Erythroblast (primary cell): Measurements from ENCODE around the gene MAP2K7.

Experiments
- DNase-seq, 2 experiments: peaks; one replicate each; lab custom pipeline; 2025; lab: John Stamatoyannopoulos, UW
- GATA1 ChIP-seq: IDR thresholded peaks from 2 replicates; pipeline ENCODE4 v1.6.1; 2011; ENCODE audit warnings: low read depth, mild to moderate bottlenecking, control low read depth, low read length, moderate library complexity
- POLR2A ChIP-seq: IDR thresholded peaks from 2 replicates; pipeline ENCODE4 v1.6.1; 2011; ENCODE audit warnings: mild to moderate bottlenecking, low read length

The MAP2K7 gene

DNA sequence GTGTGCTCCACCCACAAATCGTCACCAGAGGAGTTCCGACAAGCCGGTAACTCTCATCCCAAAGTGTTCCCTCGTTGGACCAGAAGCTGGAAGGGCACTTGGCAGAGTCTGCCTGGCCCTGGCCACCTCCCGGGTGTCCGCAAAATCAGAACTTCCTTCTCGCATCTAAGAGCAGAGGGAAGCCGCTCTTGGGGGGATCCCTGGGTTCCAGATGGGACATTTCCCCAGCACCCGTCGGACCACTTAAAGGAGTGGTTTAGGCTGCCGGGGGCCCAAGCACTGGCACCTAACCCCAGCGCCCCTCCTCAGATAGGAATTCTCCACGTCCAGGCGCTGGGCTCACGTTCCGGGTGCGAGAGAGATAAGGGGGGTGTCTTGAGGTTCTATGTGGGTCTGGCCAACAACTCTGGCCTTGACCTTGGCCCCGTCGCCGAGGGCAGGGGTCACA lies 857 bp upstream of the MAP2K7 start:
- TF ChIP-seq GATA1 (no peak), POLR2A (no peak)
- DNase-seq: no peak

DNA sequence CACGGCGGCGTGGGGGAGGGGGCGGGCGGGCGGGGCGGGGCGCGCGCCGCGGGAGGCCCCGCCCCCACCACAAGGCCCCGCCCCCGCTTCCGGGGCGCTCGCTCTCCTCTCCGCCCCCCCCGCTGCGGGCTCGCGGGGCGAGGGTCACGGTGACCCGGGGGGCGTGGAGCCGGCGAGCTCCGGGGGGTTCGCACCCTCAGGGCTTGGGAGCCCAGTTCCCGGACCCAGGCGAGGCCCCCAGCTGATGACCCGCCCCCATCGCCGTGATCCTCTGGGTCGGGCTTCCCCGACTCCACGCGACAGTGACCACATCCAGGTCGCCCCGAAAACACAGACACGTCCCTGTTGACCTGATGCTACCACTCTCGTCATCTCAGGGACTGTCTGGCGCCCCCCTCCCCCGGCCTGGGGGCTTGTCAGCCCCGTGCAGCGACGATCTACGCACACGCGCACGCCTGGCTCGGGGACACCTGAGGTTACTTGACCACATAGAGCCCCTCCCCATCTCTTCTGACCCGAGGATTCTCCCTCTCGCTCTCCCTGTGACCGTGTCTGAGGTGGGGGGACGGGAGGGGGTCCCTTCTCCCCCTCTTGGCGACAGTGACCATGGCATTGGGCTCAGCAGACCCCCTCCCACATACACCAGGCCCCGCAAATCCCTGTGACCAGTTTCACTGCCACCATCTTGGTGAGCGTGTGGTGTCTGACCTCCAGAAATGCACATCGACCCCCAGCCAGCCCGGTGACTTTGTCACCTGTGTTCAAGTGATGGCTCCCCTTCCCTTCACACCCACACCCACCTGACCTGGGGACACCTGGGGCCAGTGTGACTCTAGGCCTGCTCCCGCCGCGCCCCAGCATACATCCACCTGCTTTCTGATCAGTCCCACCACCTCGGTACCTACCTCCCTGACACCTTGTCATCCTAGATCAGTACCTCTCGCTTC lies 670 bp downstream of the MAP2K7 start:
- DNase-seq: no peak
- TF ChIP-seq POLR2A (no peak), GATA1 (no peak)

GRCh38 chr19:7905268-7905667 lies 1.6 kb downstream of the MAP2K7 start:
- DNase-seq: no peak
- no peak for TF ChIP-seq POLR2A
- TF ChIP-seq GATA1: no peak

DNA sequence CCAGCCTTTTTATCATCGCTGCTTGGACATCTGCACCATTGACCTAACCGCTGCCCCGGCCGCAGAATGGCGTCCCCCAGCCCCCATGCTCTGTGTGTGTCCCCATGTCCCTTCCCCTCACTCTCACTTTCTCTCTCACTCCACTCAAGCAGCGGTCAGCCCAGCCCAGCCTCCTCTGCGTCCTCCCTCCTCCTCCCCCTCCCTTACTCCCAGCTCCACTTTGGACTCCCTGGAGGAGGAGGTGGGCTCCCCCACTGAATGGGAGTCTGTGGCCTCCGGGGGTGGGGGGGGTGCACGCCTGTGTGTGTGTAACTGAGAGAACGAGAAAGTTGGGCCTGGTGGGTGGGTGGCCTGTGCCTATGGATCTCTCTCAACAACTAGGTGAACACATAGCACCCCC lies 2.2 kb downstream of the MAP2K7 start:
- no peak for DNase-seq
- TF ChIP-seq GATA1: no peak
- no peak for TF ChIP-seq POLR2A

GRCh38 chr19:7907122-7907521 lies 3.4 kb downstream of the MAP2K7 start:
- no peak for DNase-seq
- TF ChIP-seq POLR2A: no peak
- TF ChIP-seq GATA1: no peak

DNA sequence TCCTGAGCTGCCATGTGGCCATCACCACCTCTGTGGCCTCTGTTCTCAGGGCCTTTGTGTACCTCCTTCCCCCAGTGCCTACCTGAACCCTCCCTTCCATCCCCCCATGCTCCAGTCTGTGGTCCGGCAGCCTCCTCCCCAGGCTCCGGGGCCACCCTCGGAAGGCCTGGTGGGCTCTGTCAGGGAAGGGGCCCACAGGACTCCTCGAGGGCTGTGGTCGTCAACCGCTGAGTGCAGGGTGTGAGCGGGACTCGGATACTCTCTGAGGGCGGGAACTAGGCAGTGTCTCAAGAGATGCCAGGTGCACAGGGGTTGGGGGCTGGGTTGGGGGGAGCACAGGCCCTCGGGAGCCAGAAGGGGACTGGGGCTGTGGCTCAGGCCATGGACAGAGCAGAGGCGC lies 3.9 kb downstream of the MAP2K7 start:
- no peak for DNase-seq
- no peak for TF ChIP-seq POLR2A
- TF ChIP-seq GATA1: no peak

DNA sequence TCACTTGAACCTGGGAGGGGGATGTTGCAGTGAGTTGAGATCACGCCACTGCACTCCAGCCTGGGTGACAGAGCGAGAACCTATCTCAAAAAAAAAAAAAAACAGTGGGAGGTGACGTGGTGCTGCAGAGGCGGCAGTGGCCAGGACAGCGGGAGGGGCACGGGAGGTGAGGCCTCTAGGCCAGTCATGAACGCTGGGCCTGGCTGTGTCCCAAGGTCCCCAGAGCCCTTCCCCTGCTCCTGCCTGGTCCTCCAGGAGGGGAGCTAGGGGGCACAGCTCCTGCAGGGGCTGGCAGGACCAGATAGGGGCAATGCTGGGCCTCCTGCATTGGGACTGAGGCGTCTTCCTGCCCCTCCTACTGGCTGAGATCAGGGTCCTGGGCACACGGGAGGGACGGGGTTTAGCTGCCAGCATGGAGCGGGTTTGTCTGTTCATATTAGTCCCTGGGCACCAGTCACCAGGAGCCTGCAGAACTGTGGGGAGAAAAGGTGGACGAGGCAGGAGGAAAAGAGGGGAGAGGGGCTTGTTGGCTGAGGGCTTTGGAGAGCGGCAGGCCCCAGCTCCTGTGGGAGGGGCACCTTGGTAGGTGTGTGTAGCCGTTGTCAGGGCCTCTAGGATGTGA lies 4.5 kb downstream of the MAP2K7 start:
- DNase-seq: peak; percentile 61 to 70
- TF ChIP-seq POLR2A: no peak
- no peak for TF ChIP-seq GATA1

- no peak for TF ChIP-seq GATA1
- TF ChIP-seq POLR2A: no peak
- no peak for DNase-seq
These were observed 5.2 kb downstream of the MAP2K7 start for GRCh38 chr19:7908742-7909461.

GRCh38 chr19:7909471-7910067 lies 5.9 kb downstream of the MAP2K7 start:
- no peak for TF ChIP-seq GATA1
- no peak for TF ChIP-seq POLR2A
- no peak for DNase-seq

DNA sequence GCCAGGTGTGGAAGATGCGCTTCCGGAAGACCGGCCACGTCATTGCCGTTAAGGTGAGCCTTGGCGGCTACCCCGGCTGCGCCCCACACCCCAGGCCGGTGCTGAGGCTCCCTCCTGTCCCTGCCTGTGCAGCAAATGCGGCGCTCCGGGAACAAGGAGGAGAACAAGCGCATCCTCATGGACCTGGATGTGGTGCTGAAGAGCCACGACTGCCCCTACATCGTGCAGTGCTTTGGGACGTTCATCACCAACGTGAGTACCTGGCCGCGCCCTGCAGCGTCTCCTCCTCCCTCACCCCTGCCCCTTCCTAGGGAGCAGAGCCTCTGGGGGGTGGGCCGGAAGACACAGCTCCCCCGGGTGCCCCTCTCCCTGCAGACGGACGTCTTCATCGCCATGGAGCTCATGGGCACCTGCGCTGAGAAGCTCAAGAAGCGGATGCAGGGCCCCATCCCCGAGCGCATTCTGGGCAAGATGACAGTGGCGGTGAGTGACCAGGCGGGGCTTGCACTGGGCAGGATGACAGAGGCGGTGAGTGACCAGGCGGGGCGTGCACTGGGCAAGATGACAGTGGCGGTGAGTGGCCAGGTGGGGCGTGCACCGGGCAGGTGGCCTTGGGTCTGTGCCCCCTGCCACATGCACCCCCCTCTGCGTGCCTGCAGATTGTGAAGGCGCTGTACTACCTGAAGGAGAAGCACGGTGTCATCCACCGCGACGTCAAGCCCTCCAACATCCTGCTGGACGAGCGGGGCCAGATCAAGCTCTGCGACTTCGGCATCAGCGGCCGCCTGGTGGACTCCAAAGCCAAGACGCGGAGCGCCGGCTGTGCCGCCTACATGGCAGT lies 6.9 kb downstream of the MAP2K7 start:
- TF ChIP-seq GATA1 (no peak), POLR2A (no peak)
- no peak for DNase-seq

DNA sequence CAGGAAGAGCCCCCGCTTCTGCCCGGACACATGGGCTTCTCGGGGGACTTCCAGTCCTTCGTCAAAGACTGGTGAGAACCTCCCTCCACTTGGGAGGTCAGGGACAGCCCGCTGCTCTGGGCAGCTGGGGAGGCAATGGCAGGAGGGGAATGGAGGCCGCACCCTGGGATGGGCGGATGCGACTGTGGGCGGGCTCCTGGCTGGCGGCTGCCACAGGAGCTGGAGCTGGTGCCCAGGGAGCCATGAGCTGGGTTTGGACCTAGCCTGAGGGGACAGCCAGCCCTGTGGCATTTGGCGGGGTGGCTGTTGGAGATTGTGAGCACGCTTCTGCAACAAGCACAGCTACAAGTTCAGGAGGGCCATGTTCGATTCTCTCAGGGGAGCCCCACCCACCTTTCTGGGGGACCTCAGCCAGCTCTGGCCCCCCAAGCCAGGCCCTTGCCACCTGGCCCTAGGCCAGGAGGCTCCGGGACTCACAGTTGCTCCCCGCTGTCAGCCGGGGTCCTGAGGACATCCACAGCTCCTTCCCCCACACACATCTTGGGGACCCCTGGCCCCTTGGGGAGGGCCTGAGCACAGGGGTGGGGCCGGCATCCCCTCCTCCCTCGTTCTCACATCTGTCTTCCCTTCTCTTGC lies 7.9 kb downstream of the MAP2K7 start:
- TF ChIP-seq GATA1: no peak
- no peak for TF ChIP-seq POLR2A
- no peak for DNase-seq

DNA sequence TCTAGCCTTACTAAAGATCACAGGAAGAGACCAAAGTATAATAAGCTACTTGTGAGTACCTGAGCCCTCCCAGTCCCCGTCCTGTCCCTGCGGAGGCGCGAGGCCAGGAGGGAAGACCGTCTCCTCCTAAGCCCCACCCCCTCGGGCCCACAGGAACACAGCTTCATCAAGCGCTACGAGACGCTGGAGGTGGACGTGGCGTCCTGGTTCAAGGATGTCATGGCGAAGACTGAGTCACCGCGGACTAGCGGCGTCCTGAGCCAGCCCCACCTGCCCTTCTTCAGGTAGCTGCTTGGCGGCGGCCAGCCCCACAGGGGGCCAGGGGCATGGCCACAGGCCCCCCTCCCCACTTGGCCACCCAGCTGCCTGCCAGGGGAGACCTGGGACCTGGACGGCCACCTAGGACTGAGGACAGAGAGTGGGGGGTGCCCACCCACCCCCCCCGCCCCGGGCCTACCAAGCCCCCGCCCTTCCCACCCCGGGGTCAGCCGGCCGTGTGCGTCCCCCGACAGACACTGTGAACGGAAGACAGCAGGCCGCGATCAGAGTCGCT lies 8.5 kb downstream of the MAP2K7 start:
- TF ChIP-seq POLR2A: no peak
- no peak for TF ChIP-seq GATA1
- no peak for DNase-seq
